Large intestine (tissue), 3 donors: Measurements from ENCODE around the gene TOMM22. TPM values are rescaled to one million over a fixed set of nuclear protein-coding genes. Genes with fewer than 3 reads are reported as not detected.

Experiments
- DNase-seq, 2 donors: peaks; one replicate each; pipeline versions ENCODE4 v3.0.0 to v3.0.0-alpha.2; 2013
- H3K27ac ChIP-seq: one replicate; pipeline ENCODE4 v1.5.1; 2013; ENCODE audit warnings: low read length
- H3K27me3 ChIP-seq: 2 replicates; pipeline ENCODE4 v1.6.1; 2013; ENCODE audit warnings: low read length; ENCODE audit not compliant: control insufficient read depth, insufficient read depth
- H3K36me3 ChIP-seq: 2 replicates; pipeline ENCODE4 v1.6.1; 2013; ENCODE audit warnings: low read length; ENCODE audit not compliant: control insufficient read depth, insufficient read depth
- H3K4me1 ChIP-seq: one replicate; pipeline ENCODE4 v1.6.1; 2013; ENCODE audit warnings: low read length; ENCODE audit not compliant: control insufficient read depth, insufficient read depth
- H3K4me3 ChIP-seq: one replicate; pipeline ENCODE4 v1.5.1; 2013; ENCODE audit warnings: low read length
- H3K9me3 ChIP-seq: one replicate; pipeline ENCODE4 v1.6.1; 2013; ENCODE audit warnings: mild to moderate bottlenecking, low read depth, low read length, moderate library complexity; ENCODE audit not compliant: control insufficient read depth
- WGBS: methylation state at CpG from one replicate; pipeline ENCODE4 v1.1.5; 2013; ENCODE audit warnings: low lambda C conversion rate; ENCODE audit not compliant: insufficient coverage; 5-methylcytosine and 5-hydroxymethylcytosine counted together
- polyA plus RNA-seq: library from polyadenylated mRNA; unstranded; fragments of 120-200 nt; gene quantifications from one replicate; pipeline ENCODE4 v1.2.1, GENCODE V29; 2013

The TOMM22 gene
- polyA plus RNA-seq, 1 donor, result 76.8 TPM

DNA sequence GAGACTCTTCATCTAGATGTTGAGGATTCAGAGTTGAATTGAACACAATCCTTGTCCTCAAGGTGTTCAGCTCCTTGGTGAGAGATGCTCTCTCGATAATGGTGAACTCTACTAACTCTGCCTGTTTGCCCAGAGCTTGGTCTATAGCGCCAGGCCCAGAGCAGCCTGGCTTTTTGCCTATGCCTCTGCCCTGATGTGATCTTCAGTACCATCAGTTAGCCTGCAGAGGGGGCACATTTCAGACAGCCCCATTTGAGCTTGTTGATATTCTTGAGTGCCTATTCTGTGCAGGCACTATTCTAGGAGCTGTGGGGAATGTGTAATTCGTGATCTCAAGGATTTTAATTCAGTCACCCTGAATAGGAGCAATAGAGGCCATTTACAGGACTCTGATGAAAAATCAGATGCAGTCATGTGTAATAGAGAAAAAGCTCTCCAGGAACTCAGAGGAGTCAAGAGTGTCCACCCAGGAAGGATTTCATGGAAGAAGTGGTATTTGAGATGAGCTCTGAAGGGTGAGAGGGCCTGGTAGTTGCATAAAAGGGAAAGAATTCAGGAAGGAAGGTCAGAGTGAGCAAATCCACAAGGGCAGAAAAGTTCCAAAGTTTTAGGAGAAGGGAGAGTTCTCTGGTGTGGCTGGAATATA lies 43.3 kb downstream of the TOMM22 start:
- H3K36me3 ChIP-seq, result peaks cover 94% of the 10 kb centered on the region
- no peak overlapping the region for H3K27ac ChIP-seq
- no peaks in the 10 kb centered on the region for H3K4me1 ChIP-seq
- no peaks in the 10 kb centered on the region for H3K9me3 ChIP-seq
- no peak for DNase-seq
- H3K27me3 ChIP-seq, result no peaks in the 10 kb centered on the region
- 80% methylated on average over 1 of the region's 3 CpGs for WGBS
- H3K4me3 ChIP-seq, result no peak overlapping the region

DNA sequence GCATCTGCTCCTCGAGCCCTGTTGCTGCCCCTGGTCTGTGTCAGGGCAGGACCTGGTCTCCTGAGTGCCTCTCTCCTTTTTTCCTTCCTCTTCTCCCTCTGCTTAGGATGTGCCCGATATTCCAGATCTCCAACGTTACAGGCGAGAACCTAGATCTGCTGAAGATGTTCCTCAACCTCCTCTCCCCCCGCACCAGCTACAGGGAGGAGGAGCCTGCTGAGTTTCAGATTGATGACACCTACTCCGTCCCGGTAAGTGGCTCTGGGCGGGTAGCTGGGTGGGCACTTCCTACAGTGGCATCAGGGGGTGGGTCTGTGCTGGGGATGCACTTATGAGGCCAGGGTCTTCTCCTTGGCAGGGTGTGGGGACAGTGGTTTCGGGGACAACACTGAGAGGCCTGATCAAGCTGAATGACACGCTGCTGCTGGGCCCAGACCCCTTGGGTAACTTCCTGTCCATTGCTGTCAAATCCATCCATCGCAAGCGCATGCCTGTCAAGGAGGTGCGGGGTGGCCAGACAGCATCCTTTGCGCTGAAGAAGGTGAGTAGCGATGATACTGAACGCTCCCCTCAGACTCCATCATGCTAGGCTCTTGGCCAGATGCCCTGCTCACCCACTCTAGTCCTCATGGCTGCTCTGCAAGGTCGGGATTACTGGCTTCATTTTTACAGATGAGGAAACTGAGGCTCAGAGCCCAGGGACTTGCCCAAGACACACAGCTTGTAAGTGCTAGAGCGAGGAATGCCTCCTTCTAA lies 44.3 kb downstream of the TOMM22 start:
- no peak overlapping the region for H3K27ac ChIP-seq
- WGBS, result no CpG with 5 or more reads among the region's 18 CpGs
- H3K27me3 ChIP-seq, result no peaks in the 10 kb centered on the region
- H3K9me3 ChIP-seq, result no peaks in the 10 kb centered on the region
- no peak for DNase-seq
- H3K36me3 ChIP-seq, result peaks cover 98% of the 10 kb centered on the region
- no peak overlapping the region for H3K4me3 ChIP-seq
- H3K4me1 ChIP-seq, result no peaks in the 10 kb centered on the region

DNA sequence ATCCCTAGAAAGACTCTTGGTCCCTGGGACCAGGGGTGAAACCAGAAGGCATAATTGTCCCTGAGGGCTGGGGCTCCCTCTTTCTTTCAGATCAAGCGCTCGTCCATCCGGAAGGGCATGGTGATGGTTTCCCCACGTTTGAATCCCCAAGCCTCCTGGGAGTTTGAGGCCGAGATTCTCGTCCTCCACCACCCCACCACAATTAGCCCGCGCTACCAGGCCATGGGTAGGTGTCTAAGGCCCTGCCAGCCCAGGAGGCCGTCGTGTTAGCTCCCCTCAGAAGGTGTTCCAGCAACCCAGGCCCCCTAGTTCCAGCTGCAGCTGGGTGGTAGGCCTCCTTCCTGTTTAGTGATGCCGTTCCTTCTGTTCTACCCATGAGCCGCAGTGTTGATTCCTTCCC lies 45.4 kb downstream of the TOMM22 start:
- no peak for DNase-seq
- no peak overlapping the region for H3K27ac ChIP-seq
- peaks cover 99% of the 10 kb centered on the region for H3K36me3 ChIP-seq
- H3K9me3 ChIP-seq, result no peaks in the 10 kb centered on the region
- H3K4me3 ChIP-seq, result no peak overlapping the region
- WGBS, result no CpG with 5 or more reads among the region's 12 CpGs
- H3K4me1 ChIP-seq, result no peaks in the 10 kb centered on the region
- no peaks in the 10 kb centered on the region for H3K27me3 ChIP-seq

DNA sequence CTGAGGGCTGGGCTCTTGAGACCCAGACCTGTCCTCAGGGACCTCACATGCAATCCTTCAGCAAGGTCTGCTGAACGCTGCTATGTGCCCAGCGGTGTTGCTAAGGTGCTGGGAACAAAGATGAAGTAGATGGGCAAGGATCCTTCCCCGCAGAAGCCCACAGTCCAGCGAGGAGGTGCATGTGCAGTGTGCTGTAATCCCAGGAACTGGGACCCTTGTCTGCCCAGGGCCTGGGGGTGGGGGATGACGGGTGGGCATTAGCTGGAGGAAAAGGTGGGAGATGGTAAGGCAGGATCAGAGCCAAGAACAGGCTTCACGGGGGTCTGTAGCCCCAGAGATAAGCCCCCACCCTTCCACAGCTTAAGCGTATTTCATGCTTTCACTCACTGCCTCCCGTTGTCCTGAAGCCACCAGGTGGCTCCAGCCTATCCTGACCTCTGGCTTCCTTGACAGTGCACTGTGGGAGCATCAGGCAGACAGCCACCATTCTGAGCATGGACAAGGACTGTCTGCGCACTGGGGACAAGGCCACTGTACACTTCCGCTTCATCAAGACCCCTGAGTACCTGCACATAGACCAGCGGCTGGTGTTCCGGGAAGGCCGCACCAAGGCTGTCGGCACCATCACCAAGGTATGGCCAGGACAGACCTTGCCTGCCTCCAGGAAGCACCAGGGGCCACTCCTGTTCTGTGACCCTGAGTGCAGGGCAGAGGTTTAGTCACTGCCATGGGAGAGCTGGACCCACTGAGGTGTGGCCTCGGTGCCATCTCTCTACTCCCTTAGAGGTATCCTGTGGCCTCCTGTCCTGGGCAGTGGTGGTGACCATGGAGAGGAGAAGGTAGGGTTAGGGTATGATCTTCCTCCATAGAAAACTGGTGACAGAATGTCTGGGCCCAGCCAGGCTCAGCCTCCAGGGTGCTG lies 46.0 kb downstream of the TOMM22 start:
- no peak for DNase-seq
- Histone ChIP-seq H3K4me3 (no peak overlapping the region), H3K27me3 (no peaks in the 10 kb centered on the region), H3K9me3 (no peaks in the 10 kb centered on the region), H3K27ac (no peak overlapping the region), H3K4me1 (no peaks in the 10 kb centered on the region), H3K36me3 (peaks cover 95% of the 10 kb centered on the region)
- WGBS, result no CpG with 5 or more reads among the region's 15 CpGs

DNA sequence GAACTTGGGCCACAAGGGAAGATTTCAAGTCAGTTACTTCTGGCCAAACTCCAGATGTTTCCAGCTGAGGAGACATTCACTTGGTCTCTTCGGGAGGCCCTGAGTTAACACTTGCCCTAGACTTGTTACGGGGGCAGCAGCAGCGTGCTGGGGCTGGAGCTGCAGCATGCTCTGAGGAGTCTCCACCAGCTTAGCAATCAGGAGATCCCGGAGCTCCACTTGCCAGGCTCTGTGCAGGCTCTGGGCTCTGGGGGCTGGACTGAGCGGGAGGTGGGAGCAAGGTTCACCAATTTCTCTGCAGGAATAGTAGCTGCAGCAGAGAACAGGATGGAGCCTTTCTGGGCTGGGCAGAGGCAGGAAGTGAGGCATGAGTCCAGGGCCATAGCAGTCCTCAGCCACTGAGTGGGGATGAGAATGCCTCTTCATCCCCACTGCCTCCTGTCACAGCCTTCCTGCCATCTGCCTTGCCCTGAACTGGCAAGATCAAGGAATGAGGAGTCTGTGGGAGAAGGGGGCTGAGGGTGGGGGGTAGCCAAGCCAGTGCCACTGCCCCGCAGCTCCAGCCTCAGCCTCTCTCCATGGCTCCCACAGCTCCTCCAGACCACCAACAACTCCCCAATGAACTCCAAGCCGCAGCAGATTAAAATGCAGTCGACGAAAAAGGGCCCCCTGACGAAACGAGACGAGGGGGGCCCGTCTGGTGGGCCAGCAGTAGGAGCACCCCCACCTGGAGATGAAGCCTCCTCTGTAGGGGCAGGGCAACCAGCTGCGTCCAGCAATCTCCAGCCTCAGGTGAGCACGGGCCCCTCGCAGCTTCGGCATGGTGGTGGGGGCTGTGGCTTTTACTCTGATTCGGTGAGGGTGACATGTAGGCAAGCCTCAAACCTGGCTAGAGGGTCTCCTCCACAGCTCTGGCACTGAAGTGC lies 47.4 kb downstream of the TOMM22 start:
- H3K36me3 ChIP-seq, result peaks cover 92% of the 10 kb centered on the region
- peaks cover 11% of the 10 kb centered on the region for H3K4me1 ChIP-seq
- H3K27me3 ChIP-seq, result no peaks in the 10 kb centered on the region
- H3K9me3 ChIP-seq, result no peaks in the 10 kb centered on the region
- H3K27ac ChIP-seq, result no peak overlapping the region
- no peak for DNase-seq
- H3K4me3 ChIP-seq, result no peak overlapping the region
- no CpG with 5 or more reads among the region's 18 CpGs for WGBS

DNA sequence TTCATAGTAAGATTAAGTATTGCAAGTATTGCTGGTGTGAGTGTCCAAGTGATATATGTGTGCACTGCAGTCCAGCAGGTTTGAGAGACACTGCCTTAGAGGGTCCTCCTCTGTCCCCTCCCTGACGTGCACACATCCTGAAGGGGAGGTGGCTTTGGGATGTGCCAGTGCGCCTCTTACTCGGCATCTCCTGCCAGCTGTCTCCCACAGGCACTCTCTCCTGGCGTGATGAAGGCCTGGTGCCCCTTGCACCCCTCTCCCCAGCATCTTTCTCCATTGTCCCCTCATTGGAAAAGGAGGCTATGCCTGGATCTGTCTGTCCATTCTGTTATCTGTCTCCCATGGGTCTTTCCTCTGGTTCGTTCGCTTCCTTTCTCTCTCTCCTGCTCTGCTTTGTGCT lies 48.2 kb downstream of the TOMM22 start:
- peaks cover 15% of the 10 kb centered on the region for H3K4me1 ChIP-seq
- H3K9me3 ChIP-seq, result no peaks in the 10 kb centered on the region
- H3K27ac ChIP-seq, result no peak overlapping the region
- no peak for DNase-seq
- peaks cover 92% of the 10 kb centered on the region for H3K36me3 ChIP-seq
- H3K4me3 ChIP-seq, result no peak overlapping the region
- H3K27me3 ChIP-seq, result no peaks in the 10 kb centered on the region
- 90% methylated on average over 2 of the region's 6 CpGs for WGBS

DNA sequence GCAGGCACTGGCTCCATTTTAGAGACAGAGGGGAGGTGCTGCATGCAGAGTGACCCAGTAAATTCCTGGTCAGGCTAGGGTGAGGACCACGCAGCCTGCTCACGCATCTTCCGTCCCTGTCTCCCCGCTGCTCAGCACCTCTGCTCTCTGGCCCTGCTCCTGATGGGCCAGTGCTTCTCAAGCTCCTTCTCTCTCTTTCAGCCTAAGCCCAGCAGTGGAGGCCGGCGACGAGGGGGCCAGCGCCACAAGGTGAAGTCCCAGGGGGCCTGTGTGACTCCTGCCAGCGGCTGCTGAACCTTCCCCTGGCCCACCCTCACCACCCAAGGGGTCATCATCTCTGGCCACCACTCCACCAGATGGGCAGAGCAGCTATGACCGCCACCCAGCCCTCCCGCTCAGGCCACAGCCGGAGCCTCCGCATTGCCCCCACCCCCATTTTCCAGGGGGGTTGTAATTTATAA lies 48.7 kb downstream of the TOMM22 start:
- Histone ChIP-seq H3K4me1 (peaks cover 15% of the 10 kb centered on the region), H3K36me3 (peaks cover 92% of the 10 kb centered on the region), H3K4me3 (no peak overlapping the region), H3K27me3 (no peaks in the 10 kb centered on the region), H3K27ac (no peak overlapping the region), H3K9me3 (no peaks in the 10 kb centered on the region)
- DNase-seq, result no peak
- no CpG with 5 or more reads among the region's 13 CpGs for WGBS

DNA sequence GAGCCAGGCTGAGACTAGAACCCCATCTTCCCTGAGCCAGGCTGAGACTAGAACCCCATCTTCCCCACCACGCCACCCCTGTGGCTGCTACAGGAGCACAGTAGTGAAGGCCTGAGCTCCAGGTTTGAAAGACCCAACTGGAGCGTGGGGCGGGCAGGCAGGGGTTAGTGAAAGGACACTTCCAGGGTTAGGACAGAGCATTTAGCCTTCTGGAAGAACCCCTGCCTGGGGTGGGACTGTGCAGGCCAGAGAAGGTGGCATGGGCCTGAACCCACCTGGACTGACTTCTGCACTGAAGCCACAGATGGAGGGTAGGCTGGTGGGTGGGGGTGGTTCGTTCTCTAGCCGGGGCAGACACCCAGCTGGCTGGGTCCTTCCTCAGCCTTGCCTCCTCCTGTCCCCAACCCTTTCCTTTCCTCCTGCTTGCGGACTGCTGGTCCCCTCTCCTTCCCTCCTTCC lies 50.0 kb downstream of the TOMM22 start:
- DNase-seq, result no peak

DNA sequence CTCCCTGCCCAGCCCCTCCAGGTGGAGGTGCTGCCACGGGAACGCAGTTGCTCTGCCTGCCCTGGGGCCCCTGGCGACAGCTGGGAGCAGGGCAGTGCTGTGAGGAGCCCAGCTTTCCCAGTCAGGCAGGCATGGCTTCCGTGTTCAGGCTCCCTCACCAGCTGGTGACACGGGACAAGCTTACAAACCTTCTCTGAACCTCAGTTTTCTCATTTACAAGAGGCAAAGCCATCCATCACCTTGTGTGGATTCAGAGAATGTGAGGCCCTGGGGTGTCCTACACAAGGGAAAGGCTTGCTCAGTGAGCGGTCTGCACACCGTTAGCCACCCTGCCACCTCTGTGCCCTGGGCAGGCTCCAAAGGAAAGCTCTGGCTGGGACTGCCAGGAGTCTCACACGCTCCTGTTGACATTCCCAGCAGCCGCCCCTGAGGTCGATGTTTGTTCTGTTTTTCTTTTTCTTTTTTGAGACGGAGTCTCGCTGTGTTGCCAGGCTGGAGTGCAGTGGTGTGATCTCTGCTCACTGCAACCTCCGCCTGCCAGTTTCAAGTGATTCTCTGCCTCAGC lies 50.6 kb downstream of the TOMM22 start:
- WGBS, result no CpG with 5 or more reads among the region's 13 CpGs
- H3K4me3 ChIP-seq, result no peak overlapping the region
- H3K27ac ChIP-seq, result no peak overlapping the region
- no peak for DNase-seq
- H3K4me1 ChIP-seq, result peaks cover 15% of the 10 kb centered on the region
- peaks cover 92% of the 10 kb centered on the region for H3K36me3 ChIP-seq
- no peaks in the 10 kb centered on the region for H3K27me3 ChIP-seq
- no peaks in the 10 kb centered on the region for H3K9me3 ChIP-seq

More for the DNA sequence above, 50.0 kb downstream of the TOMM22 start:
- H3K4me1 ChIP-seq, result peaks cover 15% of the 10 kb centered on the region
- no peak overlapping the region for H3K27ac ChIP-seq
- H3K36me3 ChIP-seq, result peaks cover 92% of the 10 kb centered on the region
- H3K4me3 ChIP-seq, result no peak overlapping the region
- H3K27me3 ChIP-seq, result no peaks in the 10 kb centered on the region
- no CpG with 5 or more reads among the region's 6 CpGs for WGBS
- no peaks in the 10 kb centered on the region for H3K9me3 ChIP-seq
